ENCODE data around the gene QSOX1.

- TF ChIP-seq, protein P1, sequence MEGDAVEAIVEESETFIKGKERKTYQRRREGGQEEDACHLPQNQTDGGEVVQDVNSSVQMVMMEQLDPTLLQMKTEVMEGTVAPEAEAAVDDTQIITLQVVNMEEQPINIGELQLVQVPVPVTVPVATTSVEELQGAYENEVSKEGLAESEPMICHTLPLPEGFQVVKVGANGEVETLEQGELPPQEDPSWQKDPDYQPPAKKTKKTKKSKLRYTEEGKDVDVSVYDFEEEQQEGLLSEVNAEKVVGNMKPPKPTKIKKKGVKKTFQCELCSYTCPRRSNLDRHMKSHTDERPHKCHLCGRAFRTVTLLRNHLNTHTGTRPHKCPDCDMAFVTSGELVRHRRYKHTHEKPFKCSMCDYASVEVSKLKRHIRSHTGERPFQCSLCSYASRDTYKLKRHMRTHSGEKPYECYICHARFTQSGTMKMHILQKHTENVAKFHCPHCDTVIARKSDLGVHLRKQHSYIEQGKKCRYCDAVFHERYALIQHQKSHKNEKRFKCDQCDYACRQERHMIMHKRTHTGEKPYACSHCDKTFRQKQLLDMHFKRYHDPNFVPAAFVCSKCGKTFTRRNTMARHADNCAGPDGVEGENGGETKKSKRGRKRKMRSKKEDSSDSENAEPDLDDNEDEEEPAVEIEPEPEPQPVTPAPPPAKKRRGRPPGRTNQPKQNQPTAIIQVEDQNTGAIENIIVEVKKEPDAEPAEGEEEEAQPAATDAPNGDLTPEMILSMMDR (IDR thresholded peaks at IDR 0.05; ENCODE audit: insufficient read depth, low read depth, low read length): no peak
- no peak for TF ChIP-seq EZH2 (IDR thresholded peaks at IDR 0.05; ENCODE audit: insufficient read depth, low read length)
Observed at GRCh38 chr1:180230416-180230790, 75.7 kb downstream of the QSOX1 start.

Data from astrocyte (in vitro differentiated cells and primary cell).